Heart left ventricle (tissue), 13 donors: Measurements from ENCODE around the gene AAMDC.

ENCODE experiments used
- POLR2A ChIP-seq, 2 donors: fragments of 450-650 bp; IDR thresholded peaks; one replicate each; pipeline ENCODE4 v1.6.1; 2017; ENCODE audit warnings: antibody characterized with exemption in 2 of 2, mild to moderate bottlenecking in 2 of 2, moderate library complexity in 2 of 2
- TF ChIP-seq, protein P1 (sequence below), 12 donors: fragments of 200-600 bp; sonication (generic) in 4 of 12; IDR thresholded peaks; one replicate each; pipeline versions ENCODE4 v1.5.0 to v1.8.0; 2018 to 2022; ENCODE audit warnings: antibody characterized with exemption in 12 of 12, mild to moderate bottlenecking in 5 of 12
- donor health status: ischemic (EF 13 %, LVEDD 7.1; RV severe dilation, severe dysfunction).
- donor health status: DM: no; HTN: yes; CAD: no.
- donor health status: DM: no; HTN: no; CAD: no.
- donor health status: ischemic (EF 25% LVEDD 6.9; RV normal size, moderate dysfunction).
- donor health status: ischemic (EF 25% LVEDD 5.7; RV mildly dilated, moderate dysfunction).
- donor health status: ischemic (EF 35%, LVEDD 5.7; RV mildly dilated, moderate dysfunction).
- donor health status: nonischemic (EF 11% LVEDD 7.7; RV severe dilation, severe dysfunction).
- donor health status: DM: yes; HTN: yes; CAD: no.
- donor health status: PGD.
- donor health status: ischemic (EF 29% LVEDD 5.4; RV normal size, mild dysfunction).
- donor health status: nonischemic (EF 23%, LVEDD 6.1; RV moderate dilation, normal function).

DNA sequence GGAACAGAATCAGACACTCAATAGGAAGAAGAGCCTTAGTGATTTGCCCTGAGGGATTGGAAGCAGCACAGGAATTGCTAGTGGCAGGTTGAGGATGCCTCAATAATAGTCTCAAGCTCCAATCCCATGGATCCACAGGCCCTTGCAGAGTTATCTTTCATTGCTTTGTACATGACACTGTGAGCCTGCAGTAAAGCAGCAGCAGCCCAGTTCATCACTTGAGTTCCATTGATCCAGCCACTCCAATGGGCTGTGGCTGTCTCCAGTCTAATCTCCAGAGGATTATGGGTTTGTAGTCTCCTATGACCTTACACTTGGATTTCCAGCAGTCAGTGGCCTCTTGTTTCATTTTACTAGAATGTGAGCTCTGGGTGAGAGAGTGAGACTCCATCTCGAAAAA is 45.4 kb downstream of the AAMDC start:
- TF ChIP-seq, protein P1, sequence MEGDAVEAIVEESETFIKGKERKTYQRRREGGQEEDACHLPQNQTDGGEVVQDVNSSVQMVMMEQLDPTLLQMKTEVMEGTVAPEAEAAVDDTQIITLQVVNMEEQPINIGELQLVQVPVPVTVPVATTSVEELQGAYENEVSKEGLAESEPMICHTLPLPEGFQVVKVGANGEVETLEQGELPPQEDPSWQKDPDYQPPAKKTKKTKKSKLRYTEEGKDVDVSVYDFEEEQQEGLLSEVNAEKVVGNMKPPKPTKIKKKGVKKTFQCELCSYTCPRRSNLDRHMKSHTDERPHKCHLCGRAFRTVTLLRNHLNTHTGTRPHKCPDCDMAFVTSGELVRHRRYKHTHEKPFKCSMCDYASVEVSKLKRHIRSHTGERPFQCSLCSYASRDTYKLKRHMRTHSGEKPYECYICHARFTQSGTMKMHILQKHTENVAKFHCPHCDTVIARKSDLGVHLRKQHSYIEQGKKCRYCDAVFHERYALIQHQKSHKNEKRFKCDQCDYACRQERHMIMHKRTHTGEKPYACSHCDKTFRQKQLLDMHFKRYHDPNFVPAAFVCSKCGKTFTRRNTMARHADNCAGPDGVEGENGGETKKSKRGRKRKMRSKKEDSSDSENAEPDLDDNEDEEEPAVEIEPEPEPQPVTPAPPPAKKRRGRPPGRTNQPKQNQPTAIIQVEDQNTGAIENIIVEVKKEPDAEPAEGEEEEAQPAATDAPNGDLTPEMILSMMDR (IDR thresholded peaks at IDR 0.05), result no peak
- TF ChIP-seq POLR2A (IDR thresholded peaks at IDR 0.05), result no peak
